ENCODE data around the gene AGAP1.

Gene AGAP1

DNA sequence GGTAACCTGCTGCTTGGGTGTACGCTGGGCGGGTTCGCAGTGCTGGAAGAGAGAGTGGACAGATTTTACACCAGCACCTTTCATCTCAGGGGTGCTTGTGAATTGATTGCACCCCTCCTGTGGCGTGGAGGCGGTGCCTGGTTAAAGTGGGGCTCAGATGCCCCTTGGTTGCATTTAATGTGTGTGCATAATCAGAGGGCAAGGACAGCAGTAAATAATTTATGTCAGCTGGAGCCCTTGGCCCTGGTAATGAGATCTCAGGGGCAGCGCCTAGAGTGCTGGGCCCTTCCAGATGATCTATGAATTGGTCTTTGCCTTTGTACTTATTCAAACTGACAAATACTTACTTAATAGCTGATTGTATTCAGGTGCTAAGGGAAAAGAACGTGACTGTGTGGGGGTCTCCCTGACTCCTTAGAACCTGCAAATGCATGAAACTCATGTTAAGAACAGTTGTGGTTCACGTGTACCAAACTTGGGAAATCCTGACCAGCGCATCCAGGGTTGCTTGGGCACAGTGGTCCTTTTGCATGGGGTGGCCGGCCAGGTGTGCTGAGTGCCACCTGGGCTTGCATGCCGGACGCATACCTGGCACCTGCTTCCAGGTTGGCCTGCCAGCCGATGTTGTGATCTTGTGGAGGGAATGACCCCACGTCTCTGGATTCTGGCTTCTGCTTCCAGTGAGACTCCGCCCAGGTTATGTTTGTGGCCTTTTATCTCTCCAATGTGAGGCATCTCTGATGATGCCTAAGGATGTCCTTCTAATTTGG, 118.5 kb downstream of the AGAP1 start:
- DNase-seq: no peak

DNA sequence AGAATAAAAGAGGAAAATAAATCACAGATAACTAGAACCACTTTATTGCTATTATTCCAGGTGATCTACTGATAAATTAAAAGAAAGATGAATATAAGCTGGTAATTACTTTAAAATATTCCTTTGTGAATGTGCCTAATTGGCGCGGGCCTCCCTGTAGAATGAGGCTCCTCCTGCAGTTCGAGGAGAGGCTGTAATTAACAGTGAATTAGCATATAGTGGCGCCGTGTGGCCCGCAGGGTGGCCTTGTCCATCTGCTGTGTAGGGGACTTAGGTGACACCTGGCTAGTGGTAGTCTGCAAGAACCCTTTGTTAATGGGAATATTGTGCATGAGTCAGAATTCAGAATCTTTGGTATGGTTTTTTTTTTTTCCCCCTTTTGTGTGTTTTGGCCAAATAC, 119.8 kb downstream of the AGAP1 start:
- no peak for DNase-seq

DNA sequence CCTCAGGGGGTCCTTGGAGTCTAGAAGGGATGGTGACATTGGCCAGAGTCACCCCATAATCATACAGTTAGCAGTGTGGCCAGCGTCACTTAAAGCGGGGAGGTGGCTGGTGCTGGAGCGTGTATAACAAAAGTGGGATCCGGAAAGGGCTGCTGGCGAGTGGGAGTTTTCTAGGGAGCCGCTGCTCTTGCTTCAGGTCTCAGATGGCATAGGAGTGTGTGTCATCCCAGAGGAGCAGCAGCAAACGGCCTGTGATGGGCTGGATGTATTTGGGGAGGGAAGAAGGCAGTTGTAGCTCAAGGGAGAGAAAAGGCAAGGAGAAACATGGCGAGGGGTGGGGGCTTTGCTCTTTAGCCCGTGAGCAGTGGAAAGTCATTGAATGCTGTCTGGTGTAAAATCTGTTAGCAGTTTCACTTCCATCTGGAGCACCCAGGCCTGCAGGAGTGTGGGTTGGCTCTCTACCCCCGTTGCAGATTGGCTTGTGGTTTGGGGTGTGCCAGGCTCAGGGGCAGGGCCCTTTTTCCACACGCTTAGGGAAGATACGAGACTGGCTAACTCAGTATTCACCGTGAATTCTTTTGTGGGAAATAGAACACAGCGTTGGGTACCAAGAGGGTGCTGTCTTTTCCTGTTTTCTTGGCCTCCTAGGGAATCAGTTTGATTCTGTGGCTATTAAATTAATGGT, 120.5 kb downstream of the AGAP1 start:
- DNase-seq: no peak

DNA sequence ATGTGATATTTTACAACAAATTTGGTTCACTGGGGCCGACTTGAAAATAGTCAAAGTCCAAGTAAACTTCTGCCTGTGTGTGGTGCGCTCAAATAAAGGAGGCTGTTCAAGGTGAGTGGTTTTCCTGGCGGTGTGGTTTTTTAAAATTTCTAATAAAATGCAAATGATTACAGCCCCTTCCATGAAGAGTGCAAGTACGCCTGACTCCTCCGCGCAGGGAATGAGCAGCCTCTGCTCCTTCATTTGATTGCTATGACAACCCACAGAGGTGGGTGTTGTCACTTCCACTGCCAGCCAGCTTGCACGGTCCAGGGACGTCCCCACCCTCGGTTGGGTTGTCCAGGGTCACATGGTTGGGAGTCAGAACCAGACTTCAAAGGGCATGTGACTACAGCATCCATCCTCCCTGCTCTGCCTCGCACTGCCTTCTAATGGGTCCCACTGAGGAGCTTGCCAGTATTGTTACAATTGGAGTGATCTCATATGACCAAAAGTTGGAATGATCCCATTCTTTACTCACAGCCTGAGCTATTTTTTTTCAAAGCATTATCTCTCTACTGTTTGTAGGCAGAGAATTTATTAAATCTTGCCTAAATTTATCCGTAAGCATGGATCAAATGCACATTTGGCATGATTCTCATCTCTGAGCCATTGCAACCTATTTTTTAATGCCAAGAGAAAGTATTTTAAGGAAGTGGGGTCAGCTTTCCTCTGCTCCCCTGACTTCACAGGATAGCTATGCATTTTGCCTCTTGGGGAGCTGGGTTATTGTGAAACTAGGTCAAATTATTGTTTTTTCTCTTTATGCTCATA, 121.3 kb downstream of the AGAP1 start:
- no peak for DNase-seq

DNA sequence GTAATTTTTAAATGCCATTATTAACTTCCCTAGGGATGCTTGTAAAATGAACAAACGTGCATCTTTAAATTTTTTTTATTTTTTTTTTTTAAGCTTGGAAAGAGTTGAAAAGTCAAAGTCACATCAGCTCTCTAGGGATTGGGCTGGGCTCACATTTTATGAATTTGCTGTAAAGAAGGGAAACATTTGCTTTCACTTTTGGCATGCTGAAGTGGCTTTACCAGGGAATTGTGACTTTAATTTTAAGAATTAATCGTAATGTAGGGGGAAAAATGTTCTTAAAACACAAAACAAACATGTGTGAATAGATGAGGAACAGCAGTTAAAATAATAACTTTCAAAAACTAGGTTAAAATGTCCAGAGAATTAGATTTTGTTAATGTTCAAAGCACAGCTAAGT, 123.0 kb downstream of the AGAP1 start:
- no peak for DNase-seq

DNA sequence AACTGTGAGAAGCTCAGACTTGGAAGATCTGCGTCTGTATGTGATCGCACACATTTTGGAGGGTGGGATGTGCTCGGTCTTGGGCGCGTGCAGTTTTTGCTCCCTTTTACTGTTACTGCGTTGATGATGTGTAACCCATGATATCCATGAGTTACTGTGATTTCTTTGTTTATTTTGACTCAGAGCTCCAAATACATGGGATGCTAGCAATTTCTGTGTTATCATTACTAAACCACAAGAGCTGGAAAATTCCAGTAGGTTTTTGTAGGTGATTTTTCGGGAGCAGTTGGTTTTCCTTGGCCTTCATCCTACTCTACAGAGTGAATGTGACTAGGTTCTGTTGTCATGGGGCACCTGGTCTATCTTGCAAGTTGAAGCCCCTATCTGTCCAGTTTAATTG, 124.2 kb downstream of the AGAP1 start:
- DNase-seq: no peak

DNA sequence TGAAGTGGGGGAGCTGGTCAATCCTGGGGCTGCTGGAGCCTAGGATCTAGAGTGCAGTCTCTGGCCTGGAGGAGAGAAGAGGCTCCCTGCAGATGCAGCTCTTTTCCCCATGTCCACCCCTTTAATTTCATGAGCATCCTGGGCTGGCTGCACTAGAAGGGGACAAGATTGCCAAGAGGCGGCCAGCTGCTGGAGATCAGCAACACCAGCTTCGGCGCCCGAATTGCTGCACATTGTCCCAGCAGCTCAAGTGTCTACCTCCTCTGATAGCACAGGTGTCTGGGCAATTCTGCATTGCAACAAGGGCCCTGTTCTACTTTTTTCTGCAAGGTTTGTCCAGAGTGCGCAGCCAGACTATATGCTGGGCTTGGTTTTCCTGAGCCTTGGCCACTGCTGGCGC, 125.7 kb downstream of the AGAP1 start:
- DNase-seq: no peak

DNA sequence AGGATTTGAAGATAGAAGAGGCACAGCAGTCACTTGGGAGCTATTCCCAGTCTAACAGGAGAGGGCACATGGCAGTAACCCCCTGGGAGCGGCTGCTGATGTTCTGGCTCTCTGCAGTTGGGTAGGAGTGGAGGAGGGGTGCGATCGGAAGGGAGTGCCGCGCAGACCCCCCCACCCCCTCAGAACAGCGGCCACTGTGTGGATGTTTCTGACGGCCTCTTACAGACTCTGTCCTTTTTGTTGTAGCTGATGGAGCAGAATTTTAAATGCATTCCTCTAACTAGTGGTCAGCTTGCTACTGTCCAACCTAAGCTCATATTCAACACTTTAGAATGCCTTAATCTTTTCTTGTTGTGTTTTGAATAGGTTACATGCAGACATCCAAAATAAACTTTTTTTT, 127.9 kb downstream of the AGAP1 start:
- no peak for DNase-seq

DNA sequence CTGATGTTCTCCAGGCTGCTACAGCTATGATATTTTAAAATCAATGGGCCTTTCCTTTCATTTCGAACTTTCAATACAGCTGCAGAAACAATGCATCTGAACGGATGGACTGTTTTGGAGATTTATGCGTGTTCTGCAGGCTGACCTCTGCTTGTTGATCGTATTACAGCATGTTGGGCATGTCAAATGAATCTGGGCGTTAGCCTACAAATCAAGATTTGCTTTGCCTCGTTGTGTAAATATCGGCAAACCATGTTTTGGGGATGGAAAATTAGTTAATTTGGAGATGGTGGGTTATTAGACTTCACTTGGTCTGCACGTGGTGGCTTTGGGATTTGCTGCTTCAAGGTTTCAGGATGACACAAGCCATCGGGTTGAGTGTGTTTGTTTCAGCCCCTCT, 129.3 kb downstream of the AGAP1 start:
- no peak for DNase-seq

DNA sequence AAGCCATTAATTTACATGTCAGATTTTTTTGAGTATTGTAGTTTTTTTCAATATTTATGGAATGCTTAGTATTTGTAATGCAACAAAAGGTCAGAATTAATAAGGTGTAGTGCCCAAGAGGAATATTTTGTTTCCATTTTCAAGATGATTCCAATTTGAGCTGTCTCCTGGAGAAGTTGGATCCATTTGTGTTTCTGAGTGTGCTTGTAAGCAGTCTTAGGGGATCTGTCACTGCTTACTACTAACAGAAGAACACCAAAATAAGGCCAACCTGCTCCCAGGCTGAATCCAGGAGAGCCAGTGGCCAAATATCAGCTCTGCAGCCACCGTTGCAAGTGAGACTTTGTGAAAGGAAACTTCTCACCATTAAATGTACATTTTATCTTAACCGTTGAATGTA, 129.9 kb downstream of the AGAP1 start:
- no peak for DNase-seq

DNA sequence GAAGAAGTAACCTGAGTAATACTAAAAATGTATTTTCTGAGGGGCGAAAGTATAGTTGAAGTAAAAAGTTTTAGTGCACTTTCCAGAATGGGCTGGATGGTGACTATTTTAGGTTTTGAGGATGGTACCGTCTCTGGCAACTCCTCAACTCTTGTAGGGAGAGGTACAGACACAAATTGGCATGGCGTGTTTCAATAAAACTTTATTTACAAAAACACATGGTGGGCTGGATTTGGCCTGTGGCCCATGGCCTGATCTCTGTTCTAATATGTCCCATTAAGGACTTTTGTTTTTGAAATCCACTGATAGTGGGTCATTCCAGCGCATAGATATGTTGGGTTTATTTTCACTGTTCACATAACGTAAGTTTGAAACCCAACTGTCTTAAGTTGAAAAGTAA, 132.8 kb downstream of the AGAP1 start:
- DNase-seq: no peak

DNA sequence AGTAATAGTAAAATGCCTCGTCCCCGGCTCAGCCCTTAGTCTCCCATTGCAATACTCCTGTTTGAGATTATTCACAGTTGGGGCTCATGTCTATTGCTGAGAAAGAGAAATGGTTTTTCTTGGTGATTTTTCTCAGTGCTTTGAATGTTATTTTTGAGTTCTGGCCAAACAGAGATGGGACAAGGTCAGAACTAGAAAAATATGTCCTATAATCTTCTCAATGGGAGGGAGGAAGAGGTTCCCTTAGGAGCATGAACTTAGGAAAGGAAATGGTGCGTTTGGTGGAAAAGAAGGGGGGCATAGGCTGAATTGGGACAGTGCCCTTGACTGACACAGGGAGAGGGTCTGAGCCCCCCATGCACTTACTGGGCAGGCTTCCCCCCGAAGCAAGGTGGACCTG, 133.8 kb downstream of the AGAP1 start:
- DNase-seq: no peak

DNA sequence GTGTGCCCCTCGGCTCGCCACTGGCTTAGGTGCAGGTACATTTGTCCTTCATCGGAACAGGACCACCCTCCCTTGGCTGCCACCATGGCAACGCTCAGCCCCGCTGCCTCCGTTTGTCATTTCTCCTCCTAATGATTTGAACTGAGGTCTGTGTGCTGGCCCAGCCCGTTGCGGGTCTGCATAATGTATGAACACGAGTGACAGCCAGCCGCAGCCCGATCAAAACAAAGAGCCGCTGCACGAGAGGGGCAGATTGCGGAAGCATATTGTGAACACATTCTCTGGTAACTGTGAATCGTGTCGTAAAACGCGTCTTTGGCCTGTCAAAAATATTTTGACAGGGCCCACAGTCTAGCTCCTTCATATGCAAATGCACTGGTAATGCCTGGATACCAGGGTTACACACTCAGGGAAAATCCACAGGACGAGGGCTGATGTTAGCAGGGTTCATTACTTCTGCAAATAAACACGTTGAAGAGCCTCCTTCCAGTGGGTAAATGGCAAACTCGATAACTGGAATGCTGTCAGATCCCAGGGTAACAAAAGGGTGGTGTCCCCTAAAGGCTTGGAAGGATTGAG, 137.0 kb downstream of the AGAP1 start:
- no peak for DNase-seq

DNA sequence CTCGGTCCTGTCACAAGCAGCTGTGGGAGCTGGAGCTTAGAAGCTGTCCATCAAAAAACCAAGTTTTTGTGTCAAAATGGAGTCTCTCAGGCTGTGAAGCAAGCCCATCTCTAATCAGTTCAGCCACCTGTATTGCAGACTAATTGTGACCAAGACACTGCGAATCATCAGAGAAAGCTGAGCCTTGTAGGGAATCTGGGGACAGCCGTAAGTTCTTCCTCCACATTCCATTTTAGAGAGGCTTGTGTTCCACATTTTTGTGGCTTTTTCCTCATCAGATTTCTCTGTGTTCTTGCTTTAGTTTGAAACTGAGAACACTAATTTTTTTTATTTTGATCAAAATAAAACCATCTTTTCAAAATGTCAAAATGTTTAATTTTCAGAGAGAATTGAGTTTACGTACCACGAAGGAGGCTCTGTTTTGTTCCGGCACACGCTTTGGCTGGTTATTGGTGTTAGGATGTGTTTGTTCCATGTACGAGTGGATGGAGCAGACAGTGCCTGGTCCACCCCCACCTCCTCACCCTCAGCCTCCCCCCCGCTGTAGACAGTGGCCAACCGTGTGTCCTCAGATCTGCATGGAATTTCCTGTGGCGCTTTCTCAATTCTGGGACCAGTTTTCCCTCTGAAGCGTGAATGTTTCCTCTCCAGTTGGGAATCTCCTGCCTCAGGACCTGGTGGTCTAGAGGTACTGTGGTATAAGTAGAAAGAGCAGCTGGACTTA, 140.8 kb downstream of the AGAP1 start:
- DNase-seq: no peak

DNA sequence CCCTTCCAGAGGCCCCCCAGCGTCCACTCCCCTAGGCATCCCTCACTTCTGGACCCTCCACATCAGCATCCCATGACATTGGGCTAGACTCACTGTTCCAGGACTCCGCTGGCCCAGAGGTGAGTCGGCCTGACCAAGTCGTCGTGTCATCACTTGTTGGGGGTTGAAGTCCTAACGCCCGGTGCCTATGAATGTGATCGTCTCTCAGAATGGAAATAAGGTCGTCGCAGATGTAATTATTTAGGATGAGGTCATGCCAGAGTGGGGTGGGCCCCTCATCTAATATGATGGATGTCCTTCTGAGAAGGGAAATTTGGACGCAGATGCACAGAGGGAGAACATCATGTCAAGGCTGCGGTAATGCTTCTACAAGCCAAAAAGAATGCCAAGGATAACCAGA, 142.7 kb downstream of the AGAP1 start:
- DNase-seq: no peak

DNA sequence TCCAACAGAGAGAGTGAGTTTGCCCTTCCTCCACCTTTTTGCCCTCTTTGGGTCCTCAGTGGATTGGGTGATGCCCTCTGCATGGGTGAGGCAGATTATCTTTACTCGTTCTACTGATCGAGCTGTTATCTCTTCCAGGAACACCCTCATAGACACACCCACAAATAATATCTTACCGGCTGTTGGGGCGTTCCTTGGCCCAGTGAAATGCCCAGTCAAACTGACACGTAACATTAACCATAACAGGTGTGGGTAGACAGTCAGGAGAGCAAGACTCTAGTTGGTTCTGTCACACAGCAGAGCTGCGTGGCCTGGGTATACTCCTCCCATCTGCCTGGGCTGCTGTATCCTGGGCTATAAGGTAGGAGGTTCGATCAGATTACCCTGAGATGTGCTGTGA, 144.1 kb downstream of the AGAP1 start:
- DNase-seq: no peak

DNA sequence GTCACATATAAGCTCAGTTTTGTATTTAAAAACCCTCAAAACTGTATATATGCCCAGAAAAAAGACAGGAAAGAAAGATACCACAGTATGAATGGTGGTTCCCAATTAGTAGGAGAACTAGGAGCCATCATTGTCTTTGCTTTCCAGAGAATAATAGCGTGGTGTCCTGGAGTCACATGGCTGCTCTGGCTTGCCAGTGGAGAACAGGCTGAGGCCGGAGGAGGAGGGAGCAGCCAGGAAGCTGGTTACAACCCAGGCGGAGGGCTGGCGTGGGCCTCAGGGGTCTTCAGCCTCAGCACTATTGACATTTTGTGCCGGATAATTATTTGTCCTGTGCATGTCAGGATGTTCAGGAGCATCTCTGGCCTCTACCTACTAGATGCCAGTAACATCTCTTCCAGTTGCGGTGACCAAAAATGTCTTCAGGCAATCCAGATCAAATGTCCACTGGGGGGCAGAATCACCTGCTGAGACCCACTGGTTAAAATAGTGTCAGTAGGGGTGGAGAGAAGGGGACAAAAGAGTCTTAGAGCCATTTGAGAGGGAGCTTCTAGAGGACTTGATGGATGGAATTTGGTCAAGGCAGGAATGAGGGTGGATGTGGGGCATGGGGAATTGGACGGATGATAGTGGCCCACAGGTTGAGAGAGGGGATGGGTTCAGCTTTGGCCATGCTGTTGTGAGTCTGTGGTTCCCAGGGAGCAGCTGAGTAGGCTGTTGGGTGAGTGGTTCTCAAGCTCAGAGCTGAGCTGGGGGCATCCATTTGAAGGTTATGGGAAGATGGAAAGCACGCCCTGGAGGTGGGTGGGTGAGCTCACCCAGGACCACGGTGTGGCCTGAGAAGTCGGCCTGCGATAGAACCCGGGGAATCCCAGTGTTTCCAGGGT, 144.9 kb downstream of the AGAP1 start:
- DNase-seq: no peak

DNA sequence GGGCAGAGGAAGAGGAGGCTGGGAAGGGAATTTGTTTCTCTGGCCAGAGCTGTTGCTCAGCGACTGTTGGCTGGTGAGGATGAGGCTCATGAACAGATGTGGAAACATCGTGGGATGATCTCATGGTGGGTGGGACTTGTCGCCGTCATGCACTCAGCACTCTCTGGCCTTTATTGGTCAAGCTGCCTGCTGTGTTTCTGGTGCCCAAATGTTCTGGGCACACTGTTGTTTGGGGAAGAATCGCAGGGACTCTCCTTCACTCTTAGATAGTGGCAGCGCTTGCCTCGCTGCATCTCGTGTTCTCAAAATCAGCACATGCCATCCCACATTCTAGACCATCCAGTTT, 145.6 kb downstream of the AGAP1 start:
- no peak for DNase-seq

DNA sequence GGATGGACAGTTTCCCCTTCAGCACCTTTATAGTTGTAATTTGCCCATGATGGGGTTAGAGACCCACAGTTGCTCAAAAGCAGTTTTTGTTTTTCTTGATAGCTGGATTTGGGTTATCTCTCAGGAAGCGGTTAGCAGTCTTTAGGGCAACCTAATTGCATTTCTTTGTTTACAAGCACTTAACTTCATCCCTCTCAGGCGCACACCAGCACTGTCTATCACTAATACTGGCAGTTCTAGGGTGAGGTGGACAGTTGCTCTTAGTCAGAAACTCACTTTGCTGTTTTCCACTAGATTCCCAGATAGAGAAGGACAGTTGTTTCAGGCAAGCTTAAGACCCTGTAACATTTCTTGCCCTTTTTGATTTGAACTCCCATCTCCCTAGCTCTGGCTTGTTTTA, 146.0 kb downstream of the AGAP1 start:
- DNase-seq: no peak

DNA sequence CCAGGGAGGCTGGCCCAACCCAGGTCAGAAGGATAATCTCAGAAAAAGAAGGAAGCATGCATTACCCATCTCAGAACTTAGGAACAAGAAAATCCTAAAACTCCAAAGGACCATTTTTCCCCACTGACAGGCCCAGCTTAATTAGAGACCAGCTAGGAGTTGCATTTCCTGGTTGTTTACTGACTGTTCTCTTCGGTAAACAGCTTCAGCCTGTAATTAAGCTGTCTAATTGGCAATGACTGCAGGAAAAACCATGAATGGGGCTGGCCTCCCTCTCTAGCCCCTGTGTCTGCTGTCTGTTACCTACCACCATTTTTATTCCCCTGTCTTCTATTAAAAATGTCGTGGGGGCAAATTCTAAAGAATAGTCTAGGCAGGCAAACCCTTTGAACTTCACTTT, 146.5 kb downstream of the AGAP1 start:
- no peak for DNase-seq

DNA sequence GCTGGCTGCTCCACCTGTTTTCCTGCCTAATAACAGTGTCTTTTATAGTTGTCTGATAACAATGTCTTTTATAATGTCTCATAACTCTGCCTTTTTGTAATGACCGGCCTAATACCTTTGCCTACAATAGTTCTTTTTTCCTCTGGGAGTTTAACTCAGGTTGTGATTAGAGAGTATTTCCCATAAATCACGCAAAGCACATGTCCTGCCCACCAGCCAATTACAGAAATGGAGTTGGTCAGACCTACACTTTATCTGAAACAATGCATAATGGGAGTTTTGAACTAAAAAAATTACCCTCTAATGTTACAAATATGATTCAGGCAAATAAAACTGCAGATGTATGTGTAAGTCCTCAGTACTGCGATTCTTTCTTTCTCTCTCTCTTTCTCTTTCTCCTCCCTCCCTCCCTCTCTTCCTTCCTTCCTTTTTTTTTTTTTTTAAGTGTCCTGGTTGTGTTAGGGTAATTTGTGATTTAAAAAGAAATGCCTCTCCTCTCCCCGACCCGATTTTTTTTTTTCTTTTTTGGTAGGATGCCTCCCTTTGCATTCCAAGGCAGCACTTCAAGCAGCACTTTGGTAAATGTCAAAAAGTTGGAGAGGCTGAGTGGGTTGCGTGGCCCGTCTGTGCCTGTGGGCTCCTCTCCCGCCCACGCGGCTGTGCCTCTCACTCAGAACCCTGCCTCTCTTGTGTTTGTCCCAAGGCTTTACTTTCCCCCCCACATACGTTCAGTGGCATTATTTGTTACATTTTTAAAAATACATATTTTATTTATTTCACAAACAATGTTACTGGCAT, 147.3 kb downstream of the AGAP1 start:
- DNase-seq: no peak

Measured in Kasumi-1 (cell line).